Gastrocnemius medialis (tissue), 4 donors: ENCODE results near the gene ADAMTS2. TPM values are rescaled to one million over a fixed set of nuclear protein-coding genes. Genes with fewer than 3 reads are reported as not detected.

Experiments
- ATAC-seq, 2 donors: fragments of 150-250 bp; one replicate each; pipeline ENCODE4 v1.9.1; 2016
- DNase-seq, 2 donors: peaks; one replicate each; pipeline ENCODE4 v3.0.0-alpha.2; 2019
- H3K27ac ChIP-seq, 4 donors: fragments of 200-600 bp; sonication (generic); 1 replicate in 1 of 4; 2 replicates in 3 of 4; pipeline ENCODE4 v1.5.1; 2016 to 2018; ENCODE audit warnings: mild to moderate bottlenecking in 2 of 4, moderate library complexity in 1 of 4
- H3K27me3 ChIP-seq, 3 donors: fragments of 200-600 bp; sonication (generic) in 2 of 3; 1 replicate in 1 of 3; 2 replicates in 2 of 3; pipeline versions ENCODE4 v1.5.1 to v1.6.0; 2016 to 2019; ENCODE audit warnings: mild to moderate bottlenecking in 1 of 3, moderate library complexity in 1 of 3
- H3K36me3 ChIP-seq, 2 donors: fragments of 200-600 bp; sonication (generic) in 1 of 2; one replicate each; pipeline ENCODE4 v1.5.1; 2017 to 2018
- H3K4me1 ChIP-seq, 2 donors: fragments of 200-600 bp; sonication (generic) in 1 of 2; one replicate each; pipeline ENCODE4 v1.5.1; 2016 to 2017; ENCODE audit warnings: mild to moderate bottlenecking in 2 of 2
- H3K4me3 ChIP-seq, 4 donors: fragments of 200-600 bp; sonication (generic) in 3 of 4; 1 replicate in 1 of 4; 2 replicates in 3 of 4; pipeline ENCODE4 v1.5.1; 2016 to 2019; ENCODE audit warnings: mild to moderate bottlenecking in 2 of 4
- H3K9me3 ChIP-seq, 3 donors: fragments of 200-600 bp; sonication (generic) in 2 of 3; 1 replicate in 1 of 3; 2 replicates in 2 of 3; pipeline ENCODE4 v1.5.1; 2016 to 2019
- CTCF ChIP-seq, 5 experiments: fragments of 450-650 bp in 3 of 5; fragments of 200-600 bp in 2 of 5; sonication (generic) in 2 of 5; IDR thresholded peaks in 4 of 5; conservative IDR thresholded peaks in 1 of 5; 1 replicate in 4 of 5; 2 replicates in 1 of 5; pipeline ENCODE4 v1.5.1; 2016 to 2019; ENCODE audit warnings: antibody characterized with exemption in 5 of 5, mild to moderate bottlenecking in 3 of 5, moderate library complexity in 3 of 5
- POLR2A ChIP-seq, 2 donors: fragments of 450-650 bp; IDR thresholded peaks; one replicate each; pipeline ENCODE4 v1.6.1; 2017; ENCODE audit warnings: antibody characterized with exemption in 2 of 2, mild to moderate bottlenecking in 2 of 2, moderate library complexity in 2 of 2
- in situ Hi-C, 4 donors: fragments of 200-750 bp; cut with MboI; loops; one replicate each; pipeline versions ENCODE4 v1.15.0 to v1.8.0; 2017; ENCODE audit warnings: low sequenced_read_pairs in 4 of 4
- intact Hi-C: fragments of 100-400 bp; cut with DNase I; formaldehyde crosslinking; loops from one replicate; pipeline ENCODE4 v1.15.1; 2023; ENCODE audit warnings: low total_unique reads
- total RNA-seq, 4 donors: library from RNA; depleted of rRNA; stranded (reverse); fragments of >200 nt; gene quantifications; one replicate each; pipeline versions ENCODE4 v1.1.0 to v1.2.3, GENCODE V29; 2016

The ADAMTS2 gene
- total RNA-seq, 4 donors from 2014 or later = 0.78 to 3.8 (median 2.0) TPM

- TF ChIP-seq POLR2A (IDR thresholded peaks at IDR 0.05) = no peak
- TF ChIP-seq CTCF (IDR thresholded peaks at IDR 0.05 in 4 of 5, conservative IDR thresholded peaks at IDR 0.05 in 1 of 5) = no peak
- no peak for ATAC-seq
- DNase-seq = no peak
Observed at GRCh38 chr5:179235416-179236400, 109.6 kb downstream of the ADAMTS2 start.

GRCh38 chr5:179234563-179235135, 110.6 kb downstream of the ADAMTS2 start:
- H3K36me3 ChIP-seq = no peaks in the 10 kb centered on the region
- TF ChIP-seq CTCF (IDR thresholded peaks at IDR 0.05 in 4 of 5, conservative IDR thresholded peaks at IDR 0.05 in 1 of 5) (no peak), POLR2A (IDR thresholded peaks at IDR 0.05) (no peak)
- no peaks in the 10 kb centered on the region for H3K9me3 ChIP-seq
- no peak overlapping the region for H3K27ac ChIP-seq
- no peaks in the 10 kb centered on the region for H3K27me3 ChIP-seq
- in situ Hi-C loops (no loop called here), intact Hi-C loops (no loop called here)
- no peak overlapping the region for H3K4me3 ChIP-seq
- ATAC-seq (no peak), DNase-seq (no peak)
- no peaks in the 10 kb centered on the region for H3K4me1 ChIP-seq

More at GRCh38 chr5:179235416-179236400, 109.6 kb downstream of the ADAMTS2 start:
- H3K36me3 ChIP-seq = no peaks in the 10 kb centered on the region
- no peaks in the 10 kb centered on the region for H3K9me3 ChIP-seq
- no peak overlapping the region for H3K4me3 ChIP-seq
- H3K27me3 ChIP-seq = no peaks in the 10 kb centered on the region
- intact Hi-C loops (no loop called here), in situ Hi-C loops (no loop called here)
- no peak overlapping the region for H3K27ac ChIP-seq
- H3K4me1 ChIP-seq = no peaks in the 10 kb centered on the region

GRCh38 chr5:179233909-179234562, 111.2 kb downstream of the ADAMTS2 start:
- in situ Hi-C loops = no loop called here
- no peak for TF ChIP-seq CTCF (IDR thresholded peaks at IDR 0.05 in 4 of 5, conservative IDR thresholded peaks at IDR 0.05 in 1 of 5)
- TF ChIP-seq POLR2A (IDR thresholded peaks at IDR 0.05) = no peak

GRCh38 chr5:179232091-179232735, 113.0 kb downstream of the ADAMTS2 start:
- in situ Hi-C loops = no loop called here

More at GRCh38 chr5:179233909-179234562, 111.2 kb downstream of the ADAMTS2 start:
- ATAC-seq (no peak), DNase-seq (no peak)
- Histone ChIP-seq H3K4me3 (no peak overlapping the region), H3K4me1 (no peaks in the 10 kb centered on the region), H3K27ac (no peak overlapping the region), H3K9me3 (no peaks in the 10 kb centered on the region), H3K27me3 (no peaks in the 10 kb centered on the region), H3K36me3 (no peaks in the 10 kb centered on the region)
- intact Hi-C loops = no loop called here

More at GRCh38 chr5:179232091-179232735, 113.0 kb downstream of the ADAMTS2 start:
- intact Hi-C loops = no loop called here
- no peak for DNase-seq
- no peak for TF ChIP-seq POLR2A (IDR thresholded peaks at IDR 0.05)
- no peak for TF ChIP-seq CTCF (IDR thresholded peaks at IDR 0.05 in 4 of 5, conservative IDR thresholded peaks at IDR 0.05 in 1 of 5)
- Histone ChIP-seq H3K4me3 (no peak overlapping the region), H3K4me1 (no peaks in the 10 kb centered on the region), H3K27ac (no peak overlapping the region), H3K36me3 (no peaks in the 10 kb centered on the region), H3K27me3 (no peaks in the 10 kb centered on the region), H3K9me3 (no peaks in the 10 kb centered on the region)
- no peak for ATAC-seq
